Right ventricle myocardium inferior (tissue), 1 donor: ENCODE measurements around the gene LDLRAD4. TPM values are rescaled to one million over a fixed set of nuclear protein-coding genes. Genes with fewer than 3 reads are reported as not detected.
A peak's percentile ranks its signal among the peaks of the same experiment; 100 is the strongest.
"Not testable (repeated sequence)": the region's sequence is repeated elsewhere in the genome, so short reads cannot be mapped to it uniquely, and the experiment has no call there.

Source experiments
- ATAC-seq: fragments of 200-7000 bp; cut with Tn5 transposase; one replicate; pipeline ENCODE4 v1.9.1; 2020; ENCODE audit warnings: mild to moderate bottlenecking, moderate library complexity
- DNase-seq: peaks from one replicate; pipeline ENCODE4 v3.0.0; 2021; ENCODE audit errors: missing footprints
- intact Hi-C: fragments of 100-400 bp; cut with DNase I; formaldehyde crosslinking; loops from one replicate; pipeline ENCODE4 v1.11.0; 2022
- total RNA-seq: library from RNA; stranded (reverse); fragmentation: NEBNext Ultra II Directional; extraction: Animal tissue kit (Norgen Biotek cat#: 25700); gene quantifications from one replicate; pipeline ENCODE4 v1.2.1, GENCODE V29; 2021
- donor health status: DM: no; HTN: yes; CAD: no; lungs with severe emphysema.

LDLRAD4 gene
- total RNA-seq, 1 donor from 2014 or later, result 29.6 TPM

GRCh38 chr18:13260197-13260934, 41.8 kb downstream of the LDLRAD4 start:
- intact Hi-C loops, result no loop called here
- ATAC-seq (no peak), DNase-seq (no peak)

DNA sequence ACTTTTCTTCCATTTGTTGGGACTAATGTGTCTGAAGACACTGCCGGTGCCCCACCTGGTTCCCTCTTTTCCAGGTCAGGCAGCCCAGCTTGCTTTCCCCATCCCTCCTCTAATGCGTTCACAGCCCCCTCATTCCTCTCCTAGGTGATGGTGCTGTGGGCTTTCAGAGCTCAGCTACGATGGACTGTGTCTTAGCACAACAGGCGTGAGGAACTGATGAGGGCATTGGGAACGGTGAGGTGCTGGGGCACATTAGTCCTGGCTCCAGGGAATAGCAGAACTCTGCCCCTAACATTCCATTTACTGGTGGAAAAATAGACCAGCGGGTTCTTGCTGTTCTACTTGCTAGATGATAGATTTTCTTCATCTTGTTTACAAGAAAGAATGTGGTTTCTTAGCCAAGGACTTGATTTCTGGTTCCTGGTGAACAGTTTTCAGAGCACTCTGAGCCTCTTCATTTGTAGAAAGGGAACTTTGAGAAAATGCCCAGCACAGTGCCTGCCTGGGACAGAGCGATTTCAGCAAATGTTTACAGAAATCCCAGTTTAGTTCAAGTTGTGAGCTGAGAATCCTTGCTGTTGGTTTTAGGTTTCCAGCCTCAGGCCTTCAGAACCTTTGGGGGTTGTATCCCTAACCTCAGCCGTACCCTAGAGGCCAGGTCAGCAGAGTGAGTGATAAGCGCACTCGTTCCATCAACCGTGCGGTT, 42.5 kb downstream of the LDLRAD4 start:
- DNase-seq, result no peak
- intact Hi-C loops, result no loop called here

DNA sequence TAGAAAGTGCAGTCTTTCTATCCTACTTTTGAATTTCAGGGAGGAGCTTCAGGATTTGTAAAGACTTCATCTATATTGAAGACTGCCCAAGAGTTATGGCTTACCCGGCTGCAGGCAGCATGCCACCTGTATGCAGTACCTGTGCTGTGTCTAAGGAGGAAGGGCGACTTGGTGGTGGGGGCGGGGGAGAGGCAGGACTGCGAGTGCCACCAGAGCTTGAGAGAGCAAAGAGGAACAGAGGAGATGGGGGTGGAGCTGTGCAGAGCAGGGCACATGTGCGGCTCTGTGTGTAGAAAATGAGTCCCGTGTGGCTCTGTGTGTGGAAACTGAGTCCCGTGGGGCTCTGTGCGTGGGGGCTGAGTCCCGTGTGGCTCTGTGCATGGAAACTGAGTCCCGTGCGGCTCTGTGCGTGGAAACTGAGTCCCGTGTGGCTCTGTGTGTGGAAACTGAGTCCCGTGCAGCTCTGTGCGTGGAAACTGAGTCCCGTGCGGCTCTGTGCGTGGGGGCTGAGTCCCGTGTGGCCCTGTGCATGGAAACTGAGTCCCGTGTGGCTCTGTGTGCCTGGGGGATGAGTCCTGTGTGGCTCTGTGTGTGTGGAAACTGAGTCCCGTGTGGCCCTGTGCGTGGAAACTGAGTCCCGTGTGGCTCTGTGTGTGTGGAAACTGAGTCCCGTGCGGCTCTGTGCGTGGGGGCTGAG, 43.2 kb downstream of the LDLRAD4 start:
- DNase-seq, result no peak
- intact Hi-C loops, result no loop called here

More for the DNA sequence above, 42.5 kb downstream of the LDLRAD4 start:
- no peak for ATAC-seq

GRCh38 chr18:13262358-13262680, 43.8 kb downstream of the LDLRAD4 start:
- DNase-seq, ATAC-seq, intact Hi-C loops: not testable (repeated sequence)

More for the DNA sequence above, 43.2 kb downstream of the LDLRAD4 start:
- no peak for ATAC-seq

DNA sequence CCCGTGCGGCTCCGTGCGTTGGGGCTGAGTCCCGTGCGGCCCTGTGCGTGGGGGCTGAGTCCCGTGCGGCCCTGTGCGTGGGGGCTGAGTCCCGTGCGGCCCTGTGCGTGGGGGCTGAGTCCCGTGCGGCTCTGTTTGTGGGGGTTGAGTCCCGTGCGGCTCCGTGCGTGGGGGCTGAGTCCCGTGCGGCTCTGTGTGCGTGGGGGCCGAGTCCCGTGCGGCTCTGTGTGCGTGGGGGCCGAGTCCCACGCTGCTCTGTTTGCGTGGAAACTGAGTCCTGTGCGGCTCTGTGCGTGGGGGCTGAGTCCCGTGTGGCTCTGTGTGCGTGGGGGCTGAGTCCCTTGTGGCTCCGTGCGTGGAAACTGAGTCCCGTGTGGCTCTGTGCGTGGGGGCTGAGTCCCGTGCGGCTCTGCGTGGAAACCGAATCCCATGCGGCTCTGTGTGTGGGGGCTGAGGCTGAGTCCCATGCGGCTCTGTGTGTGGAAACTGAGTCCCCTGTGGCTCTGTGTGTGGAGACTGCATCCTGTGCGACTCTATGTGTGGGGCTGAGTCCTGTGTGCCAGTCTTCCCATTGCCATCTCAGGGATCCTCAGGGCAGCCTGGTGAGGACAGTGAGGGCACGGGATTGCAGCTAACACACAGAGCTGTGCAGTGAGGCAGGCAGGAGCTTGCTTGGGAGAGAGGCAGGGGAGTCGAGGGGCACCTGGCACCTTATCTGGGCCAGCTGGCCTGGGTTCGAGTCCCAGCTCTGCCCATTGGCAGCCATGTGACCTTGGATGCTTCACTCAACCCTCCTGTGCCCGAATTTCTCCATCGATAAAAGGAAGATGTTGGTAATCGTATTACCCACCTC, 44.5 kb downstream of the LDLRAD4 start:
- intact Hi-C loops, result no loop called here
- DNase-seq, result no peak
- ATAC-seq, result no peak

DNA sequence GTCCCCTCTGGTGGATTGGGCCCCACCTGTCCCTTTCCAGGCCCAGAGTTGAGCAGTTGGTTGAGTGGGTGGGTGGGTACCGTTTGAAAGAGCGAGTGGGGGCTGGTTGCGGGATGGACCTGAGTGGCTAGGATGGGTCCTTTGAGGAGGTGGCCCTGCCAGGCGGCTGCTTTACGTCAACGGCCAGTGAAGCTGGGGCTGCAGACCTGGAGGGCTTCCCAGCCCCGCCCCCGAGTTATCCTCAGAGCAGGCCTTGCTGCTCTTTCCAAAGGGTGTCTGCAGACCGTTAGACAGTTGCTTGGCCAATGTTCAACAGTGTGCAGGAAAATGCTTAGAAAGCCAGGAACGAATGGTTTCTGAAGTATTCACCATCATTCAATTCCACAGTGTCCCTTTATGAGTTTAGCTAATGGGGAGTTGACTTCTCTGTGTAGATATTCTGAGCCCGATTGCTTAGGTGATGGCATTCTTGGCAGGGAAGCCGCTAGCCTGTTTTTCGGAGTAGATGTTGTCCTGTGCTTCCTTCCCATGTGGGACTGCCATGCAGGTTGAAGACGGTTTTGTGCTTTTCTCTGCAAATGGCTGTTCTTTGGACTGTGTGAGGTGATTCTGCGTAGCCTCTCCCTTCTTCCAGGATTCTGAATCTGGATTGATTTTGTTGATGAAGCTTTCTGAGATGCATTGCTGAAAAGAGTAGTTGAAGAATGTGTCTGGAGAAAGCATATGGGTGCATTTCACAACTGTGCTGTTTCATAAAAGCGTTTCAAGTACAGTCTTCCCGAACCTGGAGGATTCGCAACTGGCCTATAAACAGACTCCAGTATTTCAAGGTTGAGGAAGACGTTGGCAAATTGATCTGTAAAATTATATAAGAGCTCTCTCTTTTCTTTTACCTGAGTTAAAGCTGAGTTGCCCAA, 45.8 kb downstream of the LDLRAD4 start:
- intact Hi-C loops, result no loop called here
- peak; percentile 88 for DNase-seq
- ATAC-seq, result peak; percentile 72

GRCh38 chr18:13265008-13265910, 46.7 kb downstream of the LDLRAD4 start:
- ATAC-seq (no peak), DNase-seq (no peak)
- intact Hi-C loops, result no loop called here

DNA sequence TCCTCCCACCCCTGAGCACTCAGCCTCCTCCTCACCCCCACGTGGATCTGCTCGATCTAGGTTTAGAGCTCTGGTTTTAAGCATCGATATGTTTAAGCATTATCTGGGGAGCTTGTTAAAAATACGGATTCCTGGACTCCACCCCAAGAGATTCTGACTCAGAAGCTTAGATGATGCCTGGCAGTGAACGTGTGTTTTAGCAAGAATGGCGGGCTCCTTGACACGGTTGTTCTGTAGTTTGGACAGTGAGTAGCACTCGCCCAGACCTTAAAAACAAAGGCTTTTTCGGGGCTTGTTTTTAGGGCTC, 47.3 kb downstream of the LDLRAD4 start:
- DNase-seq (no peak), ATAC-seq (no peak)
- intact Hi-C loops, result no loop called here

- ATAC-seq, result peak; percentile 76
- intact Hi-C loops, result no loop called here
Measured at GRCh38 chr18:13266218-13267100, 47.9 kb downstream of the LDLRAD4 start.

DNA sequence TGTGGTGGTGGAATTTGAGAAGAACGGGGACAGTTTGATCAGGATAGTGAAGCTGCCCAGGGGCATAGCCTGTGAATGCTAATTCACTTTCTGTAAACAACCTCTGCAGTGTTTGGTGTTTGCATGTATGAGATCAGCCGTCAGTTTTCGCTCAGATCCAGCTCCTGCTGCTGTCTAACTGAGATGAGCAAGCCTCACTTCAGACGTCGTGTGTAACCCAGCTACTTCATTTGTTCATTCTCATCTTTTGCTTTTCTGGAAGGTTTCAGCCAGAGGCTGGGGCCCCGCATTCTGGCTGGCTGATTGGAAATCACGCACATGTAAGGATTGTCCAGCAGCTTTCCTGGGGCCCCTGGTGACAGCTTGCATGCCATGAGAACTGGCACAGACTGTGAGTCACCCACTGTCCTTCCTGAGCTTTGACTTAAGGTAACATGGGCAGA, 48.9 kb downstream of the LDLRAD4 start:
- DNase-seq, result no peak
- no peak for ATAC-seq
- intact Hi-C loops, result no loop called here

More at GRCh38 chr18:13266218-13267100, 47.9 kb downstream of the LDLRAD4 start:
- DNase-seq, result peak; percentile 80

DNA sequence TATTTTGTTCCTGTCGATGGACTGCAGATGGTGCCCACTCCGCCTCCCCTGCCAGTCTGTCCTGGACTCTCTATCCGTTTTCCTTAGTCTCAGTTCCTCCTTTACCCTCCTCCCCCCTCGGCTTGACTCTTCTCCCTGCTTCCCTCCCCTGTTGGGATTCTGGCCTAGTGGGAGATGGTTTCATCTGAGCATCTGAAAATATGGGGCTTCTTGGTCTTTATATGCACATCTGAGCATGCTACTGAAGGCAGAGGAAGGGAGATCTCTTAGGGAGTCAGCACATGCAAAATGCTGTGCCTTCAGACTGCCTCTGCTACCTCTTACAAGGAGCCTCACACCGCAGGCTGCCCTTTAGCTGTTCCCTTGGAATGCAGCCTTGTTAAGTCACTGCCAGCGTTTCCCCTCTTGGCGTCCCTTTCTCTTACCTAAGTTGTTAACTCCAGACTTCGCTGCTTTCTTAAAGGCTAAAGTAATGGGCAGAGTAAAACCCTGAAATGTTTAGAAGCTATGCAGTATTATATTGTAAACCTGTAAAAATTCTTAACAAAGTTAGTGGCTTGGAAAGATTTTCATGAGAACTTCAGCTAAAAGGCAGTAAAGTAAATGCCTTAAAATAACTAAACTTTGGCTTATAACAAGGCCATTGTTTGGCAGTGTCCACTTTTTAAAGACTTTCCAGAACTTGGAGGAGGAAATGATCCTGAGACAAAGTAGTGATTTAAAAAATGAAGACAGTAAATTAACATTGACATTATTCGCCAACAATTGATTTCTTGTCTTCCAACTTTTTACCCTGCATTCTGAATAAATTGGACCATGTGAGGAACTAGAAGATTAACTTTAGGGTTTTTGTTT, 49.8 kb downstream of the LDLRAD4 start:
- DNase-seq, result no peak
- intact Hi-C loops, result loop anchor here (2.0 kb wide), 1 partner anchor 252 kb away; no protein-coding TSS in a partner anchor
- no peak for ATAC-seq

- DNase-seq, result no peak
- no peak for ATAC-seq
- intact Hi-C loops, result loop anchor here (2.0 kb wide), 1 partner anchor 252 kb away; no protein-coding TSS in a partner anchor
Measured at GRCh38 chr18:13269013-13269280, 50.4 kb downstream of the LDLRAD4 start.

- DNase-seq (no peak), ATAC-seq (no peak)
- intact Hi-C loops, result loop anchor here (2.0 kb wide), 2 partner anchors 47 to 251 kb away; no protein-coding TSS in a partner anchor
Measured at GRCh38 chr18:13269521-13270011, 51.0 kb downstream of the LDLRAD4 start.

DNA sequence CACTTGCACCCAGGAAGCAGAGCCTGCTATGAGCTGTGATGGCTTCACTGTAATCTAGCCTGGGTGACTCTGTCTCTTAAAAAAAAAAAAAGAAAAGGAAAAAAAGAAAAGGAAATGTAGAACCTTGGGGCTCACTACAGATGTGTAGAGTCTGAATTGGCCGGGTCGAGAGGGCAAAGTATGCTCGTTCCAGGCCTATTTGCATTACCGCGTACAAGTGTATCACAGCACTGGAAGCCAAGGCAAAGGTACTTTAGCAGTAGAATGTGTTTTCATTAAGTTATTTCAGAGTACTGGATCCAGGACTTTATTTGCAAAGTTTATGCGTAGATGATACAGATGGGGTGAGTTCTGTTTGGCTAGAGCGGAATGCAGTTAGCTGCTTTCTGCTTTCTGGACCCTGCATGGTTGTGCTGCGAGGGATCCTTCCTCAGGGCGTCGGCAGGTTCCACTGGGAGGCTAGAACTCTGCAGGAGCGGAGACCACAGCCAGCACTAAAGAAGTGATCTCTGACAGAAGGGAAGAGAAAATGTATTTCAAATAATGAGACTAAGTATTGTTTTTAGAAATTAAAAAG, 51.8 kb downstream of the LDLRAD4 start:
- no peak for ATAC-seq
- DNase-seq, result no peak
- intact Hi-C loops, result loop anchor here (2.0 kb wide), 1 partner anchor 48 kb away; no protein-coding TSS in a partner anchor
